Measurements from ENCODE around the gene GPR162. TPM values are rescaled to one million over a fixed set of nuclear protein-coding genes. Genes with fewer than 3 reads are reported as not detected.

GPR162 gene
- total RNA-seq, 2 experiments from 2014 or later = 0.25 to 0.29 TPM

DNA sequence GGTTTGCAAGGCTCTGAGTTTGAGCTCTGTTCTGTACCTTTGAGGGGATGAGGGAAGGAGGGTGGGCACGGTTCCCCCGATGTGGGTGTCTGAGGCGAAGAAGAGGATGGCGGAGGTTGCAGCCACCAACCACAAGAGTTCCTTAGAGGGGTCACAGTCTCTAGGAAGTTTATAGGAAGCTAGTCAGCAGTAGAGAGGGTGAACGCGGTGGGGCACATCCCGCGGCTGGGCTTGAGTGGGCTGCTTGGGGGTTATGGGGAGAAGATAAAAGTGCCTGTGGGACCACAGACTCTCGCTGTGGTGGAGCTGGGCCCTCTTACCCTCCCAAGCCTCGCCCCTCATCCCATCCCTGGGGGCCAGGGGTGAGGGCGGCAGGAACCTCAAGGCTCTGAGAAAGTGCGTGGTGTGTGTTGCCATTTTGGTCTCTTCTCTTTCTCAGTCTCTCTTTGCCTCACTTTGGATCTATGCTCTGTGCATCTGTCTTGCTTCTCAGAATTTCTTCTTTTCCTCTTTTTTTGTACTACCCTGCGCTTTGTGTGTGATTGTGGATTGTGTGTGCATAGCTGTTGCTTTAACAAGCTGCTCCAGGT, 29.6 kb upstream of the GPR162 start:
- Mint-ChIP-seq H3K27me3 (no peaks in the 10 kb centered on the region), H3K4me3 (peak overlapping the region; percentile 95), H3K4me1 (peaks cover 57% of the 10 kb centered on the region), H3K9me3 (no peaks in the 10 kb centered on the region), H3K36me3 (ENCODE audit: low read depth) (peaks cover 32% of the 10 kb centered on the region), H3K27ac (peak overlapping the region; percentile 95)
- ChIA-PET CTCF (interaction anchor here (1.0 to 2.8 kb wide), 16 partner anchors 9 to 241 kb away, joined by 3 to 19 read pairs (median 7); partner anchors contain the start of genes COPS7A, MLF2, PTMS and SPSB2), POLR2A (interaction anchor here (0.6 to 0.9 kb wide), 2 partner anchors 61 to 103 kb away, joined by 3 to 5 read pairs; partner anchors contain the start of gene ZNF384)
- no peak for DNase-seq

DNA sequence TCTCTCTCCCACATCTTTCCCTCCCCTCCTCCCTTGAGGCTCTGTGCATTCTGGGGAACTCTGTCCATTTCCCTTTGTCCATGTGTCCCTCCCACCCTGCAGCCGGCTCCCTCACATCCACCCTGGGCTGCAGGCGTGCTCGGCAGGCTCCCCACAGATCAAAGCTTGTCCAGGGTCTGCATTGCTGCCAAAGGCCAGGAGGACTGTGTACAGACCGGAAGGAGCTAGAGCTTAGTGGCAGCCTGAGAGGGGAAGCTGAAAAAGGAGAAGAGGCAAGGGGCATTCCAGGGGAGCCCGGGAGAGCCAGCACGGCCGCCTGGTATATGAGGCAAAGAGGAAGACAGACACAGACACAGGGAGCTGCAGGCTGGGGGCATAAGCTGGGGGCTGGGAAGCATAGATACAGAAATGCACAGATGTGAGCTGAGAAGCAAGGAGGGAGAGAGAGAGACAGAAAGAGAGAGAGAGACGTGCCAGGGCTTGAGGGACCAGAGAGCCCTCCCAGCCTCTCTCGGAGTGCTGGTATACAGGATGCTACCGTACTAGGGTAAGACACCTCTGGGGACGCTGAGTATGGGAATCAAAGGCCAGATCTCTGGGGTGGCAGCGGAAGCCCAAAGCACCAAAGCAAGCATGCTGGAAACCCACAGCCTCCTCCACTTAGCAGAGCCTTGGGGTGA, 29.0 kb upstream of the GPR162 start:
- DNase-seq = peak; percentile 78
- ChIA-PET POLR2A (interaction anchor here (0.7 to 0.9 kb wide), 2 partner anchors 11 to 103 kb away, joined by 3 to 5 read pairs; partner anchors contain the start of gene ZNF384), CTCF (interaction anchor here (0.9 to 2.8 kb wide), 16 partner anchors 9 to 222 kb away, joined by 3 to 19 read pairs (median 7); partner anchors contain the start of genes COPS7A, MLF2, PTMS and SPSB2)
- H3K9me3 Mint-ChIP-seq = no peaks in the 10 kb centered on the region
- peak overlapping the region; percentile 95 for H3K27ac Mint-ChIP-seq
- peaks cover 38% of the 10 kb centered on the region for H3K36me3 Mint-ChIP-seq (ENCODE audit: low read depth)
- peak overlapping the region; percentile 95 for H3K4me3 Mint-ChIP-seq
- H3K27me3 Mint-ChIP-seq = no peaks in the 10 kb centered on the region
- H3K4me1 Mint-ChIP-seq = peaks cover 58% of the 10 kb centered on the region

DNA sequence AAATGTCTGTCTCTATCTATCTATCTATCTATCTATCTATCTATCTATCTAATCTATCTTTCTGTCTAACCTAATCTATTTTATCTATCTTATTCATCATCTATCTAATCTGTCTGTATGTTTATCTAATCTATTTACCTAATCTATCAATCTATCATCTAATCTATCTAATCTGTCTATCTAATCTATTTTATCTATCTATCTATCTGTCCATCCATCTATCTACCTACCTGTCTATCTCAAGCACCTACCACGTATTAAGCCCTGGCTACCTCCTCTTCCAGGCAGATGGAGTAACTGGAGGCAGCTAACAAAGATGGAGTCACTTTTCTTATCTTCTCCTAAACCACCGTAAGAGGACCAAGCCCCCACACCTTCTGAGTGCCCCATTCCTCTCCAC, 26.5 kb upstream of the GPR162 start:
- ChIA-PET CTCF (interaction anchor here (0.9 to 1.4 kb wide), 3 partner anchors 8 to 13 kb away, joined by 3 read pairs; no protein-coding TSS in a partner anchor), POLR2A (interaction anchor here (1.1 kb wide), 1 partner anchor 193 kb away, joined by 3 read pairs; no protein-coding TSS in a partner anchor)
- H3K36me3 Mint-ChIP-seq (ENCODE audit: low read depth) = peaks cover 57% of the 10 kb centered on the region
- H3K27ac Mint-ChIP-seq = no peak overlapping the region
- H3K27me3 Mint-ChIP-seq = no peaks in the 10 kb centered on the region
- H3K4me1 Mint-ChIP-seq = peaks cover 57% of the 10 kb centered on the region
- no peaks in the 10 kb centered on the region for H3K9me3 Mint-ChIP-seq
- H3K4me3 Mint-ChIP-seq = no peak overlapping the region
- DNase-seq = no peak

DNA sequence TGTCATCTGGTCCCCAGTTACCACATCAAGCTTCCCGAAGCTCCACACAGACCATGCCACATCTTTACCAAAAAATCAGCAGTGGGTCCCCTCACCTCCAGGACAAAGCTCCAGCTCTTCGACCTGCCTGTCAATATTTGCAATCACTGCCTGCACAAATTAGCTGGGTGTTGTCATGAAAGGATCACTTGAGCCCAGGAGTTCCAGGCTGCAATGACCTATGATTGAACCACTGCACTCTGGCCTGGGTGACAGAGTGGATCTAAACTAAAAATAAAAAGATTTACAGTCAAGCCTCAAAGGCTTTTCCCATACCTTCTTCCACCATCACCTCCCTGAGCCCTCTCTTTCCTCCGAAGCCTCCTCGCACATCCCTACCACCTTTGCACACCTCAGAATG, 25.0 kb upstream of the GPR162 start:
- peaks cover 55% of the 10 kb centered on the region for H3K4me1 Mint-ChIP-seq
- no peak overlapping the region for H3K4me3 Mint-ChIP-seq
- POLR2A ChIA-PET = no interaction called here
- no peaks in the 10 kb centered on the region for H3K9me3 Mint-ChIP-seq
- peaks cover 55% of the 10 kb centered on the region for H3K36me3 Mint-ChIP-seq (ENCODE audit: low read depth)
- peak overlapping the region; percentile 21 for H3K27ac Mint-ChIP-seq
- no peaks in the 10 kb centered on the region for H3K27me3 Mint-ChIP-seq
- no peak for DNase-seq
- CTCF ChIA-PET = interaction anchor here (0.8 to 1.4 kb wide), 2 partner anchors 8 to 14 kb away, joined by 3 to 5 read pairs; no protein-coding TSS in a partner anchor

DNA sequence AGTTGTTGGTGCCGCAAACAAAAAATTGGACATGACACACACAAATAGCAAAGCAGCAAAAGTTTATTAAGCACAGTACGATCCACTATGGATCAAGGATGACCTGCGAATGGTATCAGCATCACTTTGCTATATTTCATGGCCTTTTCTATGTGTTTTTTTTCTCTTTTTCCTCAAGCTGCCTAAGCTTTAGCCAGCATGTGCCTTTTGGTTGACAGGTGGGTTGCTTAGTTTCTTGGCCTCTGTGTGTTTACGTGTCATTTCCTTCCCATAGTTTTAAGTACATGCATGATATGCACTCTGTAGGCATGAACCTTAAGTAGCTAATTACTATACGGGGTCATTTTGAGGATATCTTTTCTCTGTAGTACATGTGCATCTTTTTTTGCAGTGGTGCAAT, 22.5 kb upstream of the GPR162 start:
- POLR2A ChIA-PET = no interaction called here
- Mint-ChIP-seq H3K4me1 (peaks cover 34% of the 10 kb centered on the region), H3K9me3 (no peaks in the 10 kb centered on the region), H3K36me3 (ENCODE audit: low read depth) (peaks cover 63% of the 10 kb centered on the region), H3K27me3 (no peaks in the 10 kb centered on the region), H3K4me3 (no peak overlapping the region), H3K27ac (no peak overlapping the region)
- CTCF ChIA-PET = no interaction called here
- DNase-seq = no peak

DNA sequence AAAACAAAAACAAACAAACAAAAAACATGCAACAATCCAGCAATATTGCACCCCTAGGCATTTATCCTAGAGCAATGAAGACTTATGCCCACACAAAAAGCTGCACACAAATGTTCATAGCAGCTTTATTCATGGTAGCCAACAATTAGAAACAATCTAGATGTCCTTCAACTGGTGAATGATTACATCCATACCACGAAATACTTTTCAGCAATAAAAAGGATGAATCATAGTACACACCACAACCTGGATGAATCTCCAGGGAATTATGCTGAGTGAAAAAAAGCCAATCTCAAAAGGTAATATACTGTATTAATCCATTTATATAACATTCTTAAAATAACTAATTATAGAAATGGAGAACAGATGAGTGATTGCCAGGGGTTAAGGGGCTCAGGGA, 14.5 kb upstream of the GPR162 start:
- CTCF ChIA-PET = no interaction called here
- Mint-ChIP-seq H3K27me3 (no peaks in the 10 kb centered on the region), H3K36me3 (ENCODE audit: low read depth) (peaks cover 41% of the 10 kb centered on the region), H3K27ac (no peak overlapping the region), H3K4me1 (peaks cover 20% of the 10 kb centered on the region), H3K4me3 (no peak overlapping the region), H3K9me3 (no peaks in the 10 kb centered on the region)
- POLR2A ChIA-PET = no interaction called here
- no peak for DNase-seq

DNA sequence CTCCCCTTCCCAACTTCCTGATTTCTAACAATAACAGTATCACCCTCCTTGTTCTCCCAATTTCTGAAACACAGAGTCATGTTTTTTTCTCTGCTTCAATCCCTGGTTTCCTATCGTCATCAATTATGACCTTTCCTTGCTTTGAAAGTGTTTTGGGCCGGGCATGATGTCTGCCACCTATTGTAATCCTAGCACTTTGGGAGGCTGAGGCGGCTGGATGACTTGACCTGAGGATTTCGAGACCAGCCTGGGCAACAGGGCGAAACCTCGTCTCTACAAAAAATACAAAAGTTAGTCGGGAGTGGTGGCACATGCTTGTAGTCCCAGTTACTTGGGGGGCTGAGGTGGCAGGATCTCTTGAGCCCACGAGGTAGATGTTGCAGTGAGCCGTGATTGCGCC, 12.6 kb upstream of the GPR162 start:
- peaks cover 32% of the 10 kb centered on the region for H3K36me3 Mint-ChIP-seq (ENCODE audit: low read depth)
- POLR2A ChIA-PET = no interaction called here
- no peak overlapping the region for H3K27ac Mint-ChIP-seq
- no peak for DNase-seq
- no peaks in the 10 kb centered on the region for H3K9me3 Mint-ChIP-seq
- peaks cover 20% of the 10 kb centered on the region for H3K4me1 Mint-ChIP-seq
- CTCF ChIA-PET = interaction anchor here (6.0 kb wide), 1 partner anchor 17 kb away, joined by 19 read pairs; no protein-coding TSS in a partner anchor
- H3K27me3 Mint-ChIP-seq = no peaks in the 10 kb centered on the region
- H3K4me3 Mint-ChIP-seq = no peak overlapping the region

DNA sequence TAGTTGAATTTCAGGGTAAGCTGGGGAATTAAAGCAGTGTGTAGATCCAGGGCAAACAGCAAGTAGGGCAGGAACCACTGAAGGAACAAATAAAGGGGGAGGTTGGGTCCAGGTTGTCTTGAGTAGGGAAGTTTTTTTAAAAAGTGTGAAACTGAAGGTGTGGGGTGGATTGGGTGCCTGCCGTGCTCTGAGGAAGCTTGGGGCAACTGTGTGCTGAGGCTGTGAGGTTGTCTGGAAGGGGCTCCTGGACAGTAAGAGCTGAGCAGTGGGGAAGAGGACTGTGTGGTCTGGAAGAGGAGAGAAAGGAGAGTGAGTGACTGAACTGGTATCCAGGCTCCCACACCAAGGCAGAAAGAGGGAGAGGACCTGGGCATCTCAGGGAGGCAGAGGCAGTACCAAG, 10.9 kb upstream of the GPR162 start:
- Mint-ChIP-seq H3K27ac (peak overlapping the region; percentile 43), H3K36me3 (ENCODE audit: low read depth) (peaks cover 33% of the 10 kb centered on the region), H3K4me3 (no peak overlapping the region), H3K4me1 (peaks cover 20% of the 10 kb centered on the region), H3K9me3 (no peaks in the 10 kb centered on the region), H3K27me3 (no peaks in the 10 kb centered on the region)
- CTCF ChIA-PET = interaction anchor here (0.7 to 6.0 kb wide), 9 partner anchors 10 to 773 kb away, joined by 3 to 19 read pairs (median 5); partner anchors contain the start of genes GPR162 and MLF2
- POLR2A ChIA-PET = no interaction called here
- no peak for DNase-seq

DNA sequence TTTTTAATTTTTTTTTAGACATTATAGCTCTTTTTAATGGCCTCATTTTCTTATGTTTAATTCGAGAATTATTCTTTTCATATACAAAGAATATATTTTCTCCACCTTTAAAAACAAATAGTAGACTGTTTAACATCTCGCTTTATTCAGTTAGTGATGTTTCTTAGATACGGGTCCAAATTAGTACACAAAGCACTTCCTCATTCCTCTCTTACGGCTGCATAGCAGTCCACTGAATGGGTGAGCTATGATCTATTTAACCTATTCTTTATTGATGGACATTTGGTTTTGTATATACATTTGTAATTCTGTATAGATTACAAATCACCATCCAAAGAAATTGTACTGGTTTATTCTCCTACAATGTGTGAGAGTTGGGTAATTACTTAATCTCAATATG, 8.3 kb upstream of the GPR162 start:
- Mint-ChIP-seq H3K27ac (no peak overlapping the region), H3K9me3 (no peaks in the 10 kb centered on the region), H3K4me3 (no peak overlapping the region), H3K4me1 (peaks cover 18% of the 10 kb centered on the region), H3K36me3 (ENCODE audit: low read depth) (peaks cover 40% of the 10 kb centered on the region), H3K27me3 (no peaks in the 10 kb centered on the region)
- ChIA-PET POLR2A (interaction anchor here (0.6 kb wide), 1 partner anchor 11 kb away, joined by 3 read pairs; no protein-coding TSS in a partner anchor), CTCF (interaction anchor here (2.8 to 6.0 kb wide), 2 partner anchors 11 to 21 kb away, joined by 8 to 19 read pairs; no protein-coding TSS in a partner anchor)
- DNase-seq = no peak

DNA sequence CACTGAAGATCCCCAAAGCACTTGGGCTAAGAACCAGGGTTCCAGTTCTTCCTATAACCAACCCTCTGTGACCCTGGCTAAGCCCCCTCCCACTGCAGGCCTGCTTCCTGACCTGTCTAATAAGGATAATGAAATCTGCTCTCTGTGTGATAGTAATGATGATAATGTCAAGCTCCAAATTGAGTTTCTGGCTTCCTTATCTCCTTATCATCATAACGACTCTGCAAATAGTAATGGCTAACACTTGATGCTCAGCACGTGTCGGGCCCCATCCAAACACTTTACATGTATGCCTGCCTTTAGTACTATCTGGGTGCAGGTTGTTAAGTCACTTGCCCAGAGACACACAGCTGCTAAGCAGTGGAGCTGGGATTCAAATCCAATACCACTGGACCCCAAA, 5.0 kb upstream of the GPR162 start:
- Mint-ChIP-seq H3K27me3 (no peaks in the 10 kb centered on the region), H3K4me1 (peaks cover 10% of the 10 kb centered on the region), H3K9me3 (no peaks in the 10 kb centered on the region), H3K27ac (no peak overlapping the region), H3K36me3 (ENCODE audit: low read depth) (peaks cover 47% of the 10 kb centered on the region), H3K4me3 (no peak overlapping the region)
- POLR2A ChIA-PET = no interaction called here
- no peak for DNase-seq
- CTCF ChIA-PET = interaction anchor here (1.1 to 2.0 kb wide), 2 partner anchors 9 to 63 kb away, joined by 3 to 6 read pairs; partner anchors contain the start of gene MLF2

DNA sequence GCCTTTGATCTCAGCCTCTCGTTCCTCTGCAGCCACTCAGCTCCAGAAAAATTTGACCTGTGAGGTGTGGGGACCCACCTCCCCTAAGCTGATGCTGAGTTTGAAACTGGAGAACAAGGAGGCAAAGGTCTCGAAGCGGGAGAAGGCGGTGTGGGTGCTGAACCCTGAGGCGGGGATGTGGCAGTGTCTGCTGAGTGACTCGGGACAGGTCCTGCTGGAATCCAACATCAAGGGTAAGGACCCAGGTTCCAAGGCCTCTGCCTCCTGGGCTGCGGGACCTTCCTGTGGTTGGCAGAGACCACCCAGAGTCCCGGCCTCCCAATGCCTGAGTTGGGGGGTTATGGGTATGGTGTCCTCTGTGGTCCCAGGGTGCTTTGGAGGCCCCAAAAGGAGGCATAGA, 4.5 kb upstream of the GPR162 start:
- Mint-ChIP-seq H3K4me1 (peaks cover 13% of the 10 kb centered on the region), H3K9me3 (no peaks in the 10 kb centered on the region), H3K27ac (no peak overlapping the region), H3K36me3 (ENCODE audit: low read depth) (peaks cover 47% of the 10 kb centered on the region), H3K4me3 (no peak overlapping the region), H3K27me3 (peaks cover 3% of the 10 kb centered on the region)
- ChIA-PET POLR2A (no interaction called here), CTCF (interaction anchor here (2.0 kb wide), 1 partner anchor 8 kb away, joined by 6 read pairs; no protein-coding TSS in a partner anchor)
- DNase-seq = no peak

DNA sequence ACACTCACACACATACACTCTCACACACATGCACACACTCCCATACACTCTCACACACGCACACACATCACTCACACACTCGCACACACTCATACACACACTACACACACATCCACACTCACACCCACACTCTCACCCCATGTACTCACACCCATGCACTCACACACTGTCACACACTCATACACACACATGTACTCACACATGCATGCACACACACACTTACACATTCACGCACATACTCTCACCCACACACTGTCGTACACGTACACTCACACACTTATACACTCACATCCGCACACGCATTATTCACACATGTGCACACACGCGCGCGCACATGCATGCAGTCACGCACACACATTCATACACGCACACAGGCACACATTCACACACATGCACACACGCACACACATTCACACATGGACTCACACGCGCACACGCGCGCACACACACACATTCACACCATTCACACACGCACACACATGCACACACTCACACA, 3.9 kb upstream of the GPR162 start:
- ChIA-PET CTCF (interaction anchor here (2.0 kb wide), 1 partner anchor 51 kb away, joined by 4 read pairs; the partner anchor contains the start of gene PTMS), POLR2A (no interaction called here)
- H3K9me3 Mint-ChIP-seq = no peaks in the 10 kb centered on the region
- no peak for DNase-seq
- peaks cover 47% of the 10 kb centered on the region for H3K36me3 Mint-ChIP-seq (ENCODE audit: low read depth)
- peaks cover 8% of the 10 kb centered on the region for H3K27me3 Mint-ChIP-seq
- no peak overlapping the region for H3K4me3 Mint-ChIP-seq
- H3K27ac Mint-ChIP-seq = no peak overlapping the region
- peaks cover 15% of the 10 kb centered on the region for H3K4me1 Mint-ChIP-seq

DNA sequence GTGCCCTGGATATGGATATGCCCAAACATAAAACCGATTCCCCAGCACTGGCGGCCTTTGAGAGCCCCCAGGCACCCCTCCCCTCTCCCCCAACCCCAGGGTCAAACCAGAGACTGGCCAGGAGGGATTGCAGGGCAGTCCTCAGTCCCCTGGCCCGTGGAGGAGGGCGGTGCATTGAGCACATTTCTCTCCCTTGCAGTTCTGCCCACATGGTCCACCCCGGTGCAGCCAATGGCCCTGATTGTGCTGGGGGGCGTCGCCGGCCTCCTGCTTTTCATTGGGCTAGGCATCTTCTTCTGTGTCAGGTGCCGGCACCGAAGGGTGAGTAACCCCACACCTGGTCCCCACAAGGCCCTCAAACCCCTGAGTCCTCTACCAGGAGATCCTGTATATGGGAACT, 3.4 kb upstream of the GPR162 start:
- peaks cover 15% of the 10 kb centered on the region for H3K4me1 Mint-ChIP-seq
- H3K27ac Mint-ChIP-seq = no peak overlapping the region
- DNase-seq = no peak
- H3K27me3 Mint-ChIP-seq = peaks cover 13% of the 10 kb centered on the region
- no peak overlapping the region for H3K4me3 Mint-ChIP-seq
- ChIA-PET POLR2A (no interaction called here), CTCF (interaction anchor here (2.0 kb wide), 1 partner anchor 52 kb away, joined by 4 read pairs; the partner anchor contains the start of gene PTMS)
- no peaks in the 10 kb centered on the region for H3K9me3 Mint-ChIP-seq
- peaks cover 47% of the 10 kb centered on the region for H3K36me3 Mint-ChIP-seq (ENCODE audit: low read depth)

Data from activated CD4-positive, alpha-beta T cell treated with anti-CD3 and anti-CD28 coated beads, Interleukin-2, amount 10 ng/mL, durations not matched to agents 7 days and 5 days (primary cell).